Neuronal stem cell (in vitro differentiated cells): ENCODE measurements around the gene CDC14B.
A peak's percentile ranks its signal among the peaks of the same experiment; 100 is the strongest.
"Not testable (repeated sequence)": the region's sequence is repeated elsewhere in the genome, so short reads cannot be mapped to it uniquely, and the experiment has no call there.

Experiments
- DNase-seq: peaks from one replicate; pipeline ENCODE4 v3.0.0-alpha.2; 2013; ENCODE audit warnings: low spot score
- H2AFZ ChIP-seq: one replicate; pipeline ENCODE4 v1.6.1; 2013; ENCODE audit warnings: mild to moderate bottlenecking, low read length, inconsistent platforms
- H2AK5ac ChIP-seq: 2 replicates; pipeline ENCODE4 v1.6.1; 2013; ENCODE audit warnings: low read depth, mild to moderate bottlenecking, inconsistent platforms, low read length, moderate library complexity, mixed read lengths
- H2BK120ac ChIP-seq: 2 replicates; pipeline ENCODE4 v1.6.1; 2013; ENCODE audit warnings: low read depth, mild to moderate bottlenecking, inconsistent platforms, low read length, moderate library complexity, mixed read lengths
- H2BK12ac ChIP-seq: one replicate; pipeline ENCODE4 v1.6.1; 2013; ENCODE audit warnings: low read length, inconsistent platforms
- H2BK15ac ChIP-seq: 2 replicates; pipeline ENCODE4 v1.6.1; 2013; ENCODE audit warnings: mild to moderate bottlenecking, low read length, inconsistent platforms, mixed read lengths
- H2BK5ac ChIP-seq: one replicate; pipeline ENCODE4 v1.6.1; 2013; ENCODE audit warnings: inconsistent platforms, mild to moderate bottlenecking, low read length, moderate library complexity
- H3K14ac ChIP-seq: one replicate; pipeline ENCODE4 v1.6.1; 2013; ENCODE audit warnings: low read length, inconsistent platforms
- H3K18ac ChIP-seq: 2 replicates; pipeline ENCODE4 v1.6.1; 2013; ENCODE audit warnings: low read length, inconsistent platforms
- H3K23ac ChIP-seq: 2 replicates; pipeline ENCODE4 v1.6.1; 2013; ENCODE audit warnings: low read depth, mild to moderate bottlenecking, mixed read lengths, low read length, inconsistent platforms; ENCODE audit not compliant: poor library complexity
- H3K27ac ChIP-seq: replicated peaks from 3 replicates; pipeline ENCODE4 v1.5.1; 2013; ENCODE audit warnings: low read length, inconsistent platforms
- H3K27me3 ChIP-seq, 3 experiments: 2 replicates each; pipeline ENCODE4 v1.6.1; 2013; ENCODE audit warnings: low read length in 3 of 3, mild to moderate bottlenecking in 2 of 3, inconsistent platforms in 1 of 3, low read depth in 1 of 3, mixed read lengths in 1 of 3, moderate library complexity in 1 of 3; ENCODE audit not compliant: control insufficient read depth in 3 of 3, insufficient read depth in 3 of 3
- H3K36me3 ChIP-seq, 2 donors: replicated peaks in 1 of 2; 2 replicates each; pipeline ENCODE4 v1.6.1; 2013; ENCODE audit warnings: low read length in 2 of 2; ENCODE audit not compliant: control insufficient read depth in 2 of 2, insufficient read depth in 2 of 2
- H3K4ac ChIP-seq: 2 replicates; pipeline ENCODE4 v1.6.1; 2013; ENCODE audit warnings: inconsistent platforms, mild to moderate bottlenecking, low read length, moderate library complexity
- H3K4me1 ChIP-seq, 2 donors: 1 replicate in 1 of 2; 2 replicates in 1 of 2; pipeline ENCODE4 v1.6.1; 2013; ENCODE audit warnings: low read length in 2 of 2, low read depth in 1 of 2; ENCODE audit not compliant: control insufficient read depth in 2 of 2, insufficient read depth in 1 of 2
- H3K4me2 ChIP-seq: one replicate; pipeline ENCODE4 v1.6.1; 2013; ENCODE audit warnings: mild to moderate bottlenecking, low read length, inconsistent platforms; ENCODE audit not compliant: insufficient read depth, poor library complexity, severe bottlenecking
- H3K4me3 ChIP-seq, 2 donors: 2 replicates each; pipeline ENCODE4 v1.5.1; 2013; ENCODE audit warnings: low read length in 2 of 2, mild to moderate bottlenecking in 2 of 2, inconsistent platforms in 1 of 2, moderate library complexity in 1 of 2
- H3K79me1 ChIP-seq: one replicate; pipeline ENCODE4 v1.6.1; 2013; ENCODE audit warnings: low read depth, mild to moderate bottlenecking, inconsistent platforms, low read length, moderate library complexity
- H3K9ac ChIP-seq: one replicate; pipeline ENCODE4 v1.6.1; 2013; ENCODE audit warnings: mild to moderate bottlenecking, low read depth, low read length, inconsistent platforms; ENCODE audit not compliant: poor library complexity
- H3K9me3 ChIP-seq, 2 donors: replicated peaks in 1 of 2; 2 replicates each; pipeline versions ENCODE3 to v1.6.1; 2013; ENCODE audit warnings: low read length in 2 of 2, mild to moderate bottlenecking in 2 of 2, inconsistent platforms in 1 of 2, low read depth in 1 of 2, mixed read lengths in 1 of 2, moderate library complexity in 1 of 2; ENCODE audit not compliant: control insufficient read depth in 2 of 2, insufficient read depth in 1 of 2
- H4K8ac ChIP-seq: one replicate; pipeline ENCODE4 v1.6.1; 2013; ENCODE audit warnings: low read depth, mild to moderate bottlenecking, inconsistent platforms, low read length, moderate library complexity
- H4K91ac ChIP-seq: one replicate; pipeline ENCODE4 v1.6.1; 2013; ENCODE audit warnings: low read length, low read depth, mild to moderate bottlenecking, inconsistent platforms; ENCODE audit not compliant: poor library complexity
- WGBS, 2 donors: extraction: QIAGEN DNeasy Blood & Tissue Kit; methylation state at CpG; one replicate each; pipeline ENCODE4 v1.1.7; 2013; ENCODE audit warnings: missing lambda C conversion rate in 2 of 2, mixed read lengths in 1 of 2; ENCODE audit not compliant: insufficient read length in 2 of 2, insufficient replicate concordance in 1 of 2; ENCODE audit errors: extremely low coverage in 2 of 2; 5-methylcytosine and 5-hydroxymethylcytosine counted together

CDC14B gene

DNA sequence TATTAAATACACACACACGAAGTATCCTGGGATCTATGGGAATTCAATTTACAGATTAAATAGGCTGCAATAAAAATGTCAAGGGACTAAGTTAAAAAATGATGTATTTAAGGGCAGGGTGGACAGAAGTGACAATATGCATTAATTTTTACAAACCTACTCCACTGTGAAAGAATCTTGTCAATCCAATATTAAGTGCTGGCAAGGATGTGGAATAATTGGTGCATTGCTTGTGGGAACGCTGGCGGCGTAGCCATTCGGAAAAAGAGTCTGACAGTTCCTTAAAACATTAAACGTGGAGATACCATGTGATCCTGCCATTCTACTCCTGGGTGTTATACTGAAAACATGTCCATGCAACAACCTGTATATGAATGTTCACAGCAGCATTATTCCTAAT lies 4.2 kb downstream of the CDC14B start:
- no peak overlapping the region for H2BK5ac ChIP-seq
- no peak overlapping the region for H3K23ac ChIP-seq
- no peak overlapping the region for H2BK12ac ChIP-seq
- no peak for DNase-seq
- peaks cover 15% of the 10 kb centered on the region for H3K79me1 ChIP-seq
- H3K18ac ChIP-seq: no peak overlapping the region
- H3K9me3 ChIP-seq: no peaks in the 10 kb centered on the region
- H3K27me3 ChIP-seq: peaks cover 0 to 7% (median 0%) of the 10 kb centered on the region in 3 experiments
- H4K91ac ChIP-seq: no peak overlapping the region
- H2BK15ac ChIP-seq: no peak overlapping the region
- H3K4ac ChIP-seq: no peak overlapping the region
- H3K36me3 ChIP-seq: no peaks in the 10 kb centered on the region
- no peak overlapping the region for H2AK5ac ChIP-seq
- H3K9ac ChIP-seq: no peak overlapping the region
- H3K27ac ChIP-seq: no peak overlapping the region
- H3K14ac ChIP-seq: no peak overlapping the region
- H4K8ac ChIP-seq: no peak overlapping the region
- H3K4me1 ChIP-seq: peaks cover 12 to 27% of the 10 kb centered on the region in 2 donors
- H3K4me3 ChIP-seq: no peak overlapping the region
- H3K4me2 ChIP-seq: no peak overlapping the region
- H2AFZ ChIP-seq: no peak overlapping the region
- no peak overlapping the region for H2BK120ac ChIP-seq
- no CpG with 5 or more reads among the region's 6 CpGs for WGBS, 2 donors

DNA sequence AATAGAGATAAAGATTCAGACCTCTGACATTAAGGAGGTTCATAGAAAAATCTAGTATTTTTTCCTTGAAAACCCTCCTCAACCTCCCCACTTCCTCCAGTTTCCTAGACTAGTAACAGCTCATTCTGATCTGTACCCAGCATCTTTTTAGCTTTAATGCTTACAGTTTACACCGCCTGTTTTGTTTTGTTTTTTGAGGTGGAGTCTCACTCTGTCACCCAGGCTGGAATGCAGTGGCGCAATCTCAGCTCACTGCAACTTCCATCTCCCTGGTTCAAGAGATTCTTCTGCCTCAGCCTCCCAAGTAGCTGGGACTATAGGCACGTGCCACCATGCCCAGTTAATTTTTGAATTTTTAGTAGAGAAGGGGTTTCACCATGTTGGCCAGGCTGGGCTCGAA lies 5.0 kb downstream of the CDC14B start:
- not testable (repeated sequence) for H3K14ac ChIP-seq, H3K27ac ChIP-seq, H3K4ac ChIP-seq, DNase-seq, H2BK15ac ChIP-seq, H3K36me3 ChIP-seq, H2BK120ac ChIP-seq, H3K4me2 ChIP-seq, H2AFZ ChIP-seq, H4K8ac ChIP-seq, H3K23ac ChIP-seq, H2AK5ac ChIP-seq, H3K4me3 ChIP-seq, H2BK12ac ChIP-seq, H2BK5ac ChIP-seq, H3K9me3 ChIP-seq, H3K9ac ChIP-seq, H4K91ac ChIP-seq, H3K18ac ChIP-seq, H3K27me3 ChIP-seq
- WGBS, 2 donors: no CpG with 5 or more reads among the region's 4 CpGs
- peaks cover 10 to 24% of the 10 kb centered on the region in 2 donors for H3K4me1 ChIP-seq
- H3K79me1 ChIP-seq: peaks cover 15% of the 10 kb centered on the region

DNA sequence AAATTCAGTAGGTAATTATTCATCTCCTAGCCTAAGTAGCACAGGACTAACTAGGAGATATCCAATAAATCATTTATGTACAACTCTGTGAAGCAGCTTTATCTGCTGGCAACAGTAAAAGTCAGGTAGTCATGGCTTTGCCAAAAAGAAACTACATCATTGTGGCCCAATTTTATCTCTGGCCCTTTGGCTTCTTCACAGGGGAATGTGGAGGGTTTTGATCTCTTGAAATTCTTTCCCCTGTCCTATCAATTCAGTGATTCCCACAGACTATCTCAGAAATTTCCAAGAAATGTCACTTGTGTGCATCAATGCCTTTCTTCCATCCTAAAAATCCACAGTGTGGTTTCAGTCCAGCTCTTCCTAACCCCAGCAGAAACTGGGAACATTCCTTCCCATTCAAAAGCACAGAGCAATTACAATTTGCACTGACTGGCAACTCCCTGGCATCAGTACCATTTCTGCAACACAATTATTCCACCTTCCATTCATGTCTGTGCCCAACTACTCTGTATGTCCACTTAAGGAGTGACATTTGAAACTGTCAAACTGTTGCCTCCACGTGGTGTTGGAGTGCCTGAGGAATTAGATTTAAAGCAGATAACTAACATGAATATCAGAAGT lies 6.6 kb downstream of the CDC14B start:
- peaks cover 0 to under 1% (median 0%) of the 10 kb centered on the region in 3 experiments for H3K27me3 ChIP-seq
- H3K4me1 ChIP-seq: peaks cover 7 to 19% of the 10 kb centered on the region in 2 donors
- H2AFZ ChIP-seq: no peak overlapping the region
- H3K4me2 ChIP-seq: no peak overlapping the region
- no peak overlapping the region for H3K14ac ChIP-seq
- H3K9me3 ChIP-seq: no peaks in the 10 kb centered on the region
- no peak overlapping the region for H4K8ac ChIP-seq
- H2BK12ac ChIP-seq: no peak overlapping the region
- no CpG with 5 or more reads among the region's 1 CpG for WGBS, 2 donors
- no peak overlapping the region for H3K18ac ChIP-seq
- no peak overlapping the region for H2BK15ac ChIP-seq
- H3K4ac ChIP-seq: no peak overlapping the region
- H3K79me1 ChIP-seq: peaks cover 5% of the 10 kb centered on the region
- H2BK5ac ChIP-seq: no peak overlapping the region
- H3K9ac ChIP-seq: no peak overlapping the region
- DNase-seq: no peak
- no peak overlapping the region for H3K23ac ChIP-seq
- no peak overlapping the region for H3K27ac ChIP-seq
- H4K91ac ChIP-seq: no peak overlapping the region
- H2BK120ac ChIP-seq: no peak overlapping the region
- no peaks in the 10 kb centered on the region for H3K36me3 ChIP-seq
- H2AK5ac ChIP-seq: no peak overlapping the region
- no peak overlapping the region for H3K4me3 ChIP-seq

DNA sequence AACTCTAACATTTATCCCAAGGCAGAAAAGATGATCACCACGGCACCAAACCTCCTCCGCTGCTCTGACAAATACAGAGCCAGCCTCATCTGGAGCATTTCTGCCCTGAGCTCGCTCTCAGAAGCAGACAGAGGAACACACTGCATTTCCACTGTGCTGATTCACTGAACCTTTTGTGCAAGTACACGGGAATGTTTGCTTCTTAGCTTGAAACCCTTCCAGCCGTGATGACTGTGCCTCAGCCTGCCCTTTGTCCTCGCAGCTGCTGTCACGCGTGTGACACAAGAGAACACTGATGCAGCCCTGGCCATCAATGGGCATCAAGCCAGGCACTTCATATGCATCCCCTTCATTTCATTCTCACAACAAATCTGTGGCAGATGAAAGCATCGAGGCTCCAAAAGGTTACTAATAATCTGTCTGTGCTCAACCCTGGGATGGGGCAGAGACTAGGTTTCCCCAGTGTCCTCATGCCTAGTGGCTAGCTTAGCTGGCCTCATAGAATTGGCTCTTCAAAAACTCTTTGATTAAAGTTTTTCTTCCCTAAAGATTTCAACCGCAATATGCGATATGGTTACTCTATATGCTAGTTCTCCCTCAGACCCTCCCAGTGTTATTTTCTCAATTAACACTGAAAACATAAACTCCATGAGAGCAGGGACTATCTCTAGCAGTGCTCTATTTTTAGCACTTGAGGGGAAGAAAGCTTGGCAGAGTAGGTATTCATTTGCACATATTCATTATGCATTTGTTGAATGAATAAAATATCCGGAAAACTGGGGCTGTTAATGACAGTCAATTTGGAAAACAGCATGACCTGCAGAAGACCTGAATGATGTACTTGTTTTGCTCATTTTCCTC lies 7.3 kb downstream of the CDC14B start:
- peaks cover 6% of the 10 kb centered on the region for H3K79me1 ChIP-seq
- H2AFZ ChIP-seq: peak overlapping the region; percentile 3
- H2BK120ac ChIP-seq: no peak overlapping the region
- no peak overlapping the region for H4K8ac ChIP-seq
- no peaks in the 10 kb centered on the region for H3K9me3 ChIP-seq
- H3K27me3 ChIP-seq: no peaks in the 10 kb centered on the region
- WGBS, 2 donors: no CpG with 5 or more reads among the region's 12 CpGs
- peak; percentile 52 for DNase-seq
- no peak overlapping the region for H4K91ac ChIP-seq
- H3K4ac ChIP-seq: no peak overlapping the region
- H3K36me3 ChIP-seq: no peaks in the 10 kb centered on the region
- no peak overlapping the region for H2BK5ac ChIP-seq
- no peak overlapping the region for H3K4me2 ChIP-seq
- H2BK15ac ChIP-seq: no peak overlapping the region
- peak overlapping the region; percentile 2 for H3K27ac ChIP-seq
- H3K4me1 ChIP-seq: peaks cover 3 to 16% of the 10 kb centered on the region in 2 donors
- peak overlapping the region; percentile 2 for H3K18ac ChIP-seq
- no peak overlapping the region for H3K14ac ChIP-seq
- no peak overlapping the region for H2AK5ac ChIP-seq
- no peak overlapping the region for H3K23ac ChIP-seq
- H3K9ac ChIP-seq: no peak overlapping the region
- no peak overlapping the region for H2BK12ac ChIP-seq
- H3K4me3 ChIP-seq: peak overlapping the region in 1 of 2 donors; percentile 14
